ENCODE data around the gene AP5Z1.

DNA sequence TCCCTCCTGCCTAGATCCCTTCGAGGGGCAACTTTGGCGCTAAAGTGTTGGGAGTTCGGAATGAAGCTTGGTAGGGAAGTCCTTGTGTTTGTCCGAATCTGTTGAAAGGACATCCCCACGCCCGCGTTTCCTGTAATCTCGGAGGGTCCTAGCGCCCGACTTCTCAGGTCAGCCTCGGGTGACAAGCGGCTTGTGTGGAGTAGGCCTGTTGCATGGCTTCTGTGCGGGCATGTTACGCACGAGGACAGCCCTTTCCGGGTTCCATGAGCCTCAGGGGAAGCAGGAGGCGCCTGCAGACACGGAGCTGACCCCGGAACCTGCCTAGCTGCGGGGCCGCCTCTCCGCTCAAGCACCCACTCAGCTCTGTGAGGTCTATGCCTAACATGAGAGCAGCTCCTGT, 28.4 kb upstream of the AP5Z1 start:
- TF ChIP-seq, protein P1, sequence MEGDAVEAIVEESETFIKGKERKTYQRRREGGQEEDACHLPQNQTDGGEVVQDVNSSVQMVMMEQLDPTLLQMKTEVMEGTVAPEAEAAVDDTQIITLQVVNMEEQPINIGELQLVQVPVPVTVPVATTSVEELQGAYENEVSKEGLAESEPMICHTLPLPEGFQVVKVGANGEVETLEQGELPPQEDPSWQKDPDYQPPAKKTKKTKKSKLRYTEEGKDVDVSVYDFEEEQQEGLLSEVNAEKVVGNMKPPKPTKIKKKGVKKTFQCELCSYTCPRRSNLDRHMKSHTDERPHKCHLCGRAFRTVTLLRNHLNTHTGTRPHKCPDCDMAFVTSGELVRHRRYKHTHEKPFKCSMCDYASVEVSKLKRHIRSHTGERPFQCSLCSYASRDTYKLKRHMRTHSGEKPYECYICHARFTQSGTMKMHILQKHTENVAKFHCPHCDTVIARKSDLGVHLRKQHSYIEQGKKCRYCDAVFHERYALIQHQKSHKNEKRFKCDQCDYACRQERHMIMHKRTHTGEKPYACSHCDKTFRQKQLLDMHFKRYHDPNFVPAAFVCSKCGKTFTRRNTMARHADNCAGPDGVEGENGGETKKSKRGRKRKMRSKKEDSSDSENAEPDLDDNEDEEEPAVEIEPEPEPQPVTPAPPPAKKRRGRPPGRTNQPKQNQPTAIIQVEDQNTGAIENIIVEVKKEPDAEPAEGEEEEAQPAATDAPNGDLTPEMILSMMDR (IDR thresholded peaks at IDR 0.05) = no peak
- TF ChIP-seq POLR2A (IDR thresholded peaks at IDR 0.05) = no peak

All from gastroesophageal sphincter (tissue), 3 donors.